SK-N-SH treated with all-trans-retinoic acid at 6 μM for 48 hours (cell line): ENCODE data around the gene IWS1.

Source experiments
- ATAC-seq: fragments of 200-7000 bp; cut with Tn5 transposase; 3 replicates; pipeline ENCODE4 v1.9.1; 2020; ENCODE audit warnings: mild to moderate bottlenecking, moderate library complexity
- ARNTL ChIP-seq: fragments of 450-650 bp; formaldehyde crosslinking; IDR thresholded peaks from 2 replicates; pipeline ENCODE4 v1.5.0; 2020; ENCODE audit warnings: low read depth, mild to moderate bottlenecking, moderate library complexity, borderline replicate concordance
- BACH2 ChIP-seq: fragments of 250-450 bp; sonication (Bioruptor Pico); IDR thresholded peaks from 2 replicates; pipeline ENCODE4 v1.9.0; 2021; ENCODE audit warnings: mild to moderate bottlenecking, borderline replicate concordance
- CREB5 ChIP-seq: fragments of 250-450 bp; sonication (Bioruptor Pico); IDR thresholded peaks from 2 replicates; pipeline ENCODE4 v1.5.1; 2020; ENCODE audit warnings: low read depth, mild to moderate bottlenecking, moderate library complexity
- CSDC2 ChIP-seq: fragments of 250-450 bp; sonication (Bioruptor Pico); IDR thresholded peaks from 2 replicates; pipeline ENCODE4 v1.5.0; 2020; ENCODE audit warnings: mild to moderate bottlenecking, moderate library complexity
- ESRRG ChIP-seq: fragments of 250-450 bp; sonication (Bioruptor Pico); IDR thresholded peaks from 2 replicates; pipeline ENCODE4 v1.6.1; 2021; ENCODE audit warnings: mild to moderate bottlenecking
- GLIS3 ChIP-seq: fragments of 250-450 bp; sonication (Bioruptor Pico); IDR thresholded peaks from 2 replicates; pipeline ENCODE4 v1.5.0; 2020; ENCODE audit warnings: mild to moderate bottlenecking, moderate library complexity
- ISL1 ChIP-seq: fragments of 250-450 bp; sonication (Bioruptor Pico); IDR thresholded peaks from 2 replicates; pipeline ENCODE4 v2.1.2; 2022; ENCODE audit warnings: mild to moderate bottlenecking, moderate library complexity
- OSR1 ChIP-seq: fragments of 250-450 bp; sonication (Bioruptor Pico); IDR thresholded peaks from 2 replicates; pipeline ENCODE4 v1.8.0; 2022; ENCODE audit warnings: moderate library complexity, mild to moderate bottlenecking, inconsistent platforms
- PATZ1 ChIP-seq: fragments of 250-450 bp; sonication (Bioruptor Pico); IDR thresholded peaks from 2 replicates; pipeline ENCODE4 v1.8.0; 2020; ENCODE audit warnings: mild to moderate bottlenecking, moderate library complexity, borderline replicate concordance
- PPARA ChIP-seq: fragments of 250-450 bp; sonication (Bioruptor Pico); IDR thresholded peaks from 2 replicates; pipeline ENCODE4 v1.5.0; 2020; ENCODE audit warnings: mild to moderate bottlenecking, borderline replicate concordance
- RARB ChIP-seq: fragments of 250-450 bp; sonication (Bioruptor Pico); IDR thresholded peaks from 2 replicates; pipeline ENCODE4 v1.8.0; 2021; ENCODE audit warnings: mild to moderate bottlenecking, moderate library complexity
- TCF4 ChIP-seq: fragments of 250-450 bp; sonication (Bioruptor Pico); IDR thresholded peaks from 2 replicates; pipeline ENCODE4 v1.8.0; 2021; ENCODE audit warnings: mild to moderate bottlenecking, moderate library complexity, borderline replicate concordance
- TOX ChIP-seq: fragments of 250-450 bp; sonication (Bioruptor Pico); IDR thresholded peaks from 2 replicates; pipeline ENCODE4 v1.8.0; 2021; ENCODE audit warnings: mild to moderate bottlenecking, moderate library complexity, borderline replicate concordance
- TSHZ2 ChIP-seq: fragments of 250-450 bp; sonication (Bioruptor Pico); IDR thresholded peaks from 2 replicates; pipeline ENCODE4 v1.5.0; 2020; ENCODE audit warnings: mild to moderate bottlenecking, moderate library complexity
- ZFP3 ChIP-seq: fragments of 250-450 bp; sonication (Bioruptor Pico); IDR thresholded peaks from 2 replicates; pipeline ENCODE4 v1.5.0; 2020; ENCODE audit warnings: mild to moderate bottlenecking, moderate library complexity
- ZNF565 ChIP-seq: fragments of 450-650 bp; formaldehyde crosslinking; conservative IDR thresholded peaks from 2 replicates; pipeline ENCODE4 v1.5.0; 2020; ENCODE audit warnings: low read depth, mild to moderate bottlenecking, moderate library complexity
- ZNF8 ChIP-seq: fragments of 450-650 bp; formaldehyde crosslinking; IDR thresholded peaks from 2 replicates; pipeline ENCODE4 v1.5.0; 2020; ENCODE audit warnings: mild to moderate bottlenecking, moderate library complexity

IWS1 gene

GRCh38 chr2:127561371-127561770 lies 35.1 kb upstream of the IWS1 start (continued):
- no peak for TF ChIP-seq OSR1 (CRISPR knock-in tag)
- TF ChIP-seq TOX (CRISPR knock-in tag): no peak
- no peak for TF ChIP-seq ZFP3 (CRISPR knock-in tag)
- TF ChIP-seq ARNTL (CRISPR knock-in tag): no peak

- TF ChIP-seq CSDC2 (CRISPR knock-in tag) (no peak), ZNF565 (CRISPR knock-in tag) (no peak), BACH2 (CRISPR knock-in tag) (no peak), ISL1 (CRISPR knock-in tag) (no peak), TSHZ2 (no peak)
- TF ChIP-seq, all 23 proteins: peak for 0
Observed at GRCh38 chr2:127560931-127561280, 34.6 kb upstream of the IWS1 start.

DNA sequence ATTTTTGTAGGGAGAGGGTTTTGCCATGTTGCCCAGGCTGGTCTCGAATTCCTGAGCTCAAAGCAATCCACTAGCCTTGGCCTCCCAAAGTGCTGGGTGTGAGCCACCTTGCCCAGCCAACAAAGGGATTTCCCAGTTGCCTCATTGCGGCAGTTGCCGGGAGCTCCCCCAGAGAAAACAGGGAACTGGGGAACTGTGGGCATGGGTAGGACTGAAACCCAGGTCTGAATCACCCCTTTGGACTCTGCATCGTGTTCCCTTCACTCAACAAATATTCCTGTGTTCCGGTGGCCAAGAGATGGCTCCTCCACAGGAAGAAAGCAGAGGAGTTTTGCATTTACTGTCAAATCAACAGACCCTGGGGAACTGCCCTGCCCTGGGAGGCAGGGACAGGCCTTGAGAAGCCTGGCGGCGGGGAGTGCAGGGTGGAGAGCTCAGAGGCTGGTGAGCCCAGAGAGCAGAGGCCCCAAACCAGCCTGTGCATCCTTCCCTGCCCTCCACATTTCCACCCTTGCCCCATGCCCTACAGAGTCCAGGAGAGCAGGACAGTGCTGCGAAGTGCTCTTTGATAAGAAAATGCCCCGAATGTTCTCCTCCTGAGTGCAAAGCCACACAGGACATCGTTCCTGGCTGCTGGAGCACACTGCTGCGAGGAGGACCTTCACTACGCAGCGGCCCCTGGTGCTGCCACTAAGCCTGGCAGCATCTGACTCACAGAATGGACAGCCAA lies 34.1 kb upstream of the IWS1 start:
- no peak; the same call in 2 of the 3 replicates for ATAC-seq

More at GRCh38 chr2:127560931-127561280, 34.6 kb upstream of the IWS1 start:
- ATAC-seq: no peak; the same call in 2 of the 3 replicates

More for the DNA sequence above, 34.1 kb upstream of the IWS1 start:
- TF ChIP-seq ISL1 (CRISPR knock-in tag) (no peak), ARNTL (CRISPR knock-in tag) (no peak), CREB5 (CRISPR knock-in tag) (no peak), ZNF8 (CRISPR knock-in tag) (no peak), PPARA (CRISPR knock-in tag) (no peak), ZNF565 (CRISPR knock-in tag) (no peak), TCF4 (CRISPR knock-in tag) (no peak), ESRRG (CRISPR knock-in tag) (no peak), BACH2 (CRISPR knock-in tag) (no peak), TSHZ2 (no peak), PATZ1 (no peak), GLIS3 (CRISPR knock-in tag) (no peak), ZFP3 (CRISPR knock-in tag) (no peak), RARB (CRISPR knock-in tag) (no peak)
